Occipital lobe (tissue), 2 donors: ENCODE measurements around the gene MMP28. TPM values are rescaled to one million over a fixed set of nuclear protein-coding genes. Genes with fewer than 3 reads are reported as not detected.
"Not testable (repeated sequence)": the region's sequence is repeated elsewhere in the genome, so short reads cannot be mapped to it uniquely, and the experiment has no call there.

Experiments
- DNase-seq: peaks from one replicate; lab custom pipeline; 2025; lab: John Stamatoyannopoulos, UW
- total RNA-seq: library from RNA; depleted of rRNA; stranded (reverse); fragments of >200 nt; gene quantifications from one replicate; pipeline ENCODE4 v1.2.3, GENCODE V29; 2014

The MMP28 gene
- total RNA-seq, 1 donor from 2014 or later = 8.9 TPM

- DNase-seq = no peak
Observed at GRCh38 chr17:35766489-35766877, 29.0 kb downstream of the MMP28 start.

- DNase-seq = no peak
Observed at GRCh38 chr17:35765756-35766488, 29.5 kb downstream of the MMP28 start.

- DNase-seq = no peak
Observed at GRCh38 chr17:35765086-35765710, 30.2 kb downstream of the MMP28 start.

- DNase-seq = peak; percentile 82
Observed at GRCh38 chr17:35764123-35764991, 31.1 kb downstream of the MMP28 start.

- DNase-seq = no peak
Observed at GRCh38 chr17:35763767-35764122, 31.7 kb downstream of the MMP28 start.

GRCh38 chr17:35761601-35762000, 33.8 kb downstream of the MMP28 start:
- DNase-seq = no peak

- no peak for DNase-seq
Observed at GRCh38 chr17:35760587-35760986, 34.9 kb downstream of the MMP28 start, which contains the start of gene C17orf50. C17orf50 (plus strand) TSS chr17:35760887; CDS start chr17:35760942, 55 bp downstream.

GRCh38 chr17:35757243-35757642, 38.2 kb downstream of the MMP28 start:
- DNase-seq = no peak

GRCh38 chr17:35752945-35753764, 42.3 kb downstream of the MMP28 start, which contains the start of gene GAS2L2:
GAS2L2 (minus strand) TSS chr17:35753239; CDS start chr17:35752850, 389 bp downstream.
- DNase-seq = no peak

GRCh38 chr17:35752471-35752870, 43.0 kb downstream of the MMP28 start:
- DNase-seq = no peak

GRCh38 chr17:35751541-35751940, 43.9 kb downstream of the MMP28 start:
- DNase-seq = not testable (repeated sequence)

GRCh38 chr17:35750526-35751395, 44.7 kb downstream of the MMP28 start:
- no peak for DNase-seq

- DNase-seq = no peak
Observed at GRCh38 chr17:35749560-35750412, 45.7 kb downstream of the MMP28 start.

- no peak for DNase-seq
Observed at GRCh38 chr17:35748979-35749378, 46.5 kb downstream of the MMP28 start.

- no peak for DNase-seq
Observed at GRCh38 chr17:35748341-35748841, 47.0 kb downstream of the MMP28 start.

- DNase-seq = peak; percentile 40
Observed at GRCh38 chr17:35747540-35748017, 47.9 kb downstream of the MMP28 start.

- DNase-seq = no peak
Observed at GRCh38 chr17:35745749-35746320, 49.6 kb downstream of the MMP28 start.

- no peak for DNase-seq
Observed at GRCh38 chr17:35745246-35745645, 50.2 kb downstream of the MMP28 start.
